Heart right ventricle (tissue), 16 donors: ENCODE data around the gene OTUD7B. TPM values are rescaled to one million over a fixed set of nuclear protein-coding genes. Genes with fewer than 3 reads are reported as not detected.

Source experiments
- ATAC-seq, 8 donors: fragments of 200-7000 bp; cut with Tn5 transposase; one replicate each; pipeline ENCODE4 v1.9.1; 2020; ENCODE audit warnings: mild to moderate bottlenecking in 8 of 8, moderate library complexity in 8 of 8, moderate number of reproducible peaks in 1 of 8
- DNase-seq, 2 donors: peaks; one replicate each; pipeline ENCODE4 v3.0.0-alpha.2; 2020
- H3K27ac ChIP-seq, 10 donors: fragments of 200-600 bp; sonication (generic) in 2 of 10; one replicate each; pipeline versions ENCODE4 v1.5.0 to v1.8.0; 2020 to 2022; ENCODE audit warnings: mild to moderate bottlenecking in 3 of 10
- H3K27me3 ChIP-seq, 7 donors: fragments of 200-600 bp; one replicate each; pipeline ENCODE4 v1.8.0; 2021 to 2022; ENCODE audit warnings: mild to moderate bottlenecking in 2 of 7
- H3K36me3 ChIP-seq, 9 donors: fragments of 200-600 bp; sonication (generic) in 1 of 9; one replicate each; pipeline versions ENCODE4 v1.5.0 to v1.8.0; 2020 to 2022; ENCODE audit warnings: mild to moderate bottlenecking in 2 of 9
- H3K4me1 ChIP-seq, 9 donors: fragments of 200-600 bp; sonication (generic) in 1 of 9; one replicate each; pipeline versions ENCODE4 v1.5.0 to v1.8.0; 2020 to 2022; ENCODE audit warnings: mild to moderate bottlenecking in 4 of 9
- H3K4me3 ChIP-seq, 10 donors: fragments of 200-600 bp; sonication (generic) in 2 of 10; one replicate each; pipeline versions ENCODE4 v1.5.0 to v1.8.0; 2020 to 2022; ENCODE audit warnings: mild to moderate bottlenecking in 7 of 10, moderate library complexity in 2 of 10
- H3K9me3 ChIP-seq, 11 donors: fragments of 200-600 bp in 10 of 11; sonication (generic) in 2 of 11; one replicate each; pipeline versions ENCODE4 v1.5.0 to v1.8.0; 2013 to 2022; ENCODE audit warnings: mild to moderate bottlenecking in 2 of 11, control low read depth in 1 of 11, moderate library complexity in 1 of 11
- WGBS, 2 donors: extraction: QIAGEN DNeasy Blood & Tissue Kit; methylation state at CpG; one replicate each; pipeline ENCODE4 v1.1.7; 2013; ENCODE audit warnings: inconsistent platforms in 1 of 2; 5-methylcytosine and 5-hydroxymethylcytosine counted together
- intact Hi-C, 10 donors: fragments of 100-400 bp; cut with DNase I; formaldehyde crosslinking; loops; one replicate each; pipeline versions ENCODE4 v1.11.1 to v1.14.2; 2022
- polyA plus RNA-seq, 2 donors: library from polyadenylated mRNA; stranded (reverse); fragments of 200-250 nt; gene quantifications; one replicate each; pipeline ENCODE4 v1.2.3, GENCODE V29; 2013
- total RNA-seq, 10 donors: library from RNA; stranded (reverse); fragmentation: NEBNext Ultra II Directional in 3 of 10; extraction: Animal tissue kit (Norgen Biotek cat#: 25700) in 3 of 10; gene quantifications; one replicate each; pipeline versions ENCODE4 v1.2.1 to v1.2.4, GENCODE V29; 2021 to 2023
- TF ChIP-seq, protein P1 (sequence below), 9 donors: fragments of 200-600 bp; sonication (generic) in 2 of 9; IDR thresholded peaks; one replicate each; pipeline versions ENCODE4 v1.5.0 to v1.8.0; 2021 to 2022; ENCODE audit warnings: antibody characterized with exemption in 9 of 9, mild to moderate bottlenecking in 5 of 9, moderate library complexity in 1 of 9
- donor health status: Arrhythmogenic right ventricular cardiomyopathy.
- donor health status: ischemic (EF 13 %, LVEDD 7.1; RV severe dilation, severe dysfunction).
- donor health status: healthy with polysubstance abuse.
- donor health status: DM: no; HTN: yes; CAD: no.
- donor health status: DM: no; HTN: no; CAD: no.
- donor health status: ischemic (EF 25% LVEDD 6.9; RV normal size, moderate dysfunction).
- donor health status: ischemic (EF 25% LVEDD 5.7; RV mildly dilated, moderate dysfunction).
- donor health status: healthy.
- donor health status: DM: yes; HTN: yes; CAD: no.
- donor health status: Ischemic cardiomyopathy.
- donor health status: ischemic (EF 35%, LVEDD 5.7; RV mildly dilated, moderate dysfunction).
- donor health status: nonischemic (EF 11% LVEDD 7.7; RV severe dilation, severe dysfunction).
- donor health status: DM: yes; HTN: yes; CAD: no.
- donor health status: PGD.
- donor health status: ischemic (EF 29% LVEDD 5.4; RV normal size, mild dysfunction).
- donor health status: nonischemic (EF 23%, LVEDD 6.1; RV moderate dilation, normal function).

OTUD7B gene
- total and polyA plus RNA-seq, 12 donors: 3.1 to 34.4 (median 28.1) TPM

DNA sequence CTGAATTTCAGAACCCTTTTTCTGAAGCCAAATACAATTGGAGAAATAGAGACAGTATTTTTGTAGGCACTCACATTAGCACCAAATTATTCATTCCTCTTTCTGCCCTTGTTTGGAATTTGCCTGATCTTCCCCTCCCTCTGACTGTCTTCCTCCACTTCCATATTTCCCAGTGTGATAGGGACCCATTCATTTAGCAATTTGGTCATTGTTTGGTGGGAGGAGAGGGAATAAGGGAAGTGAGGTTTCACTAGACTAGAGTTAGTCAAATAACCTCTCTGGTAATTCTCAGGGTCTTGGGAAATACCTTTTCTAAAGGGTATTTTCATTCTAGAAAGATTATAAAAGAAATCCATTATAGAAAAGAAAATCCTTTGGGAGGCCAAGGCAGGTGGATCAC is 42.9 kb downstream of the OTUD7B start:
- intact Hi-C loops: loop anchor here in 2 of 10 donors (5.0 to 10.0 kb wide), 2 partner anchors 197 to 215 kb away; no protein-coding TSS in a partner anchor
- TF ChIP-seq, protein P1, sequence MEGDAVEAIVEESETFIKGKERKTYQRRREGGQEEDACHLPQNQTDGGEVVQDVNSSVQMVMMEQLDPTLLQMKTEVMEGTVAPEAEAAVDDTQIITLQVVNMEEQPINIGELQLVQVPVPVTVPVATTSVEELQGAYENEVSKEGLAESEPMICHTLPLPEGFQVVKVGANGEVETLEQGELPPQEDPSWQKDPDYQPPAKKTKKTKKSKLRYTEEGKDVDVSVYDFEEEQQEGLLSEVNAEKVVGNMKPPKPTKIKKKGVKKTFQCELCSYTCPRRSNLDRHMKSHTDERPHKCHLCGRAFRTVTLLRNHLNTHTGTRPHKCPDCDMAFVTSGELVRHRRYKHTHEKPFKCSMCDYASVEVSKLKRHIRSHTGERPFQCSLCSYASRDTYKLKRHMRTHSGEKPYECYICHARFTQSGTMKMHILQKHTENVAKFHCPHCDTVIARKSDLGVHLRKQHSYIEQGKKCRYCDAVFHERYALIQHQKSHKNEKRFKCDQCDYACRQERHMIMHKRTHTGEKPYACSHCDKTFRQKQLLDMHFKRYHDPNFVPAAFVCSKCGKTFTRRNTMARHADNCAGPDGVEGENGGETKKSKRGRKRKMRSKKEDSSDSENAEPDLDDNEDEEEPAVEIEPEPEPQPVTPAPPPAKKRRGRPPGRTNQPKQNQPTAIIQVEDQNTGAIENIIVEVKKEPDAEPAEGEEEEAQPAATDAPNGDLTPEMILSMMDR (IDR thresholded peaks at IDR 0.05): no peak
- ATAC-seq: no peak

GRCh38 chr1:149967041-149967440 is 43.5 kb downstream of the OTUD7B start:
- no peak for ATAC-seq
- Histone ChIP-seq H3K27ac (no peak overlapping the region), H3K4me1 (peaks cover 0 to 24% (median 7%) of the 10 kb centered on the region in 9 donors), H3K4me3 (no peak overlapping the region), H3K36me3 (peaks cover 0 to 94% (median 37%) of the 10 kb centered on the region in 9 donors), H3K9me3 (no peaks in the 10 kb centered on the region), H3K27me3 (peaks cover 0 to 27% (median 0%) of the 10 kb centered on the region in 7 donors)
- TF ChIP-seq, protein P1 (IDR thresholded peaks at IDR 0.05): no peak
- no peak for DNase-seq
- WGBS, 2 donors: 80 to 88% methylated on average over 3 of the region's 3 CpGs
- intact Hi-C loops: loop anchor here in 2 of 10 donors (5.0 to 10.0 kb wide), 2 partner anchors 198 to 215 kb away; no protein-coding TSS in a partner anchor

More for the DNA sequence above, 42.9 kb downstream of the OTUD7B start:
- DNase-seq: no peak
- Histone ChIP-seq H3K4me3 (no peak overlapping the region), H3K9me3 (no peaks in the 10 kb centered on the region), H3K27me3 (peaks cover 0 to 30% (median 0%) of the 10 kb centered on the region in 7 donors), H3K36me3 (peaks cover 0 to 100% (median 43%) of the 10 kb centered on the region in 9 donors), H3K4me1 (peaks cover 0 to 17% (median 6%) of the 10 kb centered on the region in 9 donors), H3K27ac (no peak overlapping the region)

DNA sequence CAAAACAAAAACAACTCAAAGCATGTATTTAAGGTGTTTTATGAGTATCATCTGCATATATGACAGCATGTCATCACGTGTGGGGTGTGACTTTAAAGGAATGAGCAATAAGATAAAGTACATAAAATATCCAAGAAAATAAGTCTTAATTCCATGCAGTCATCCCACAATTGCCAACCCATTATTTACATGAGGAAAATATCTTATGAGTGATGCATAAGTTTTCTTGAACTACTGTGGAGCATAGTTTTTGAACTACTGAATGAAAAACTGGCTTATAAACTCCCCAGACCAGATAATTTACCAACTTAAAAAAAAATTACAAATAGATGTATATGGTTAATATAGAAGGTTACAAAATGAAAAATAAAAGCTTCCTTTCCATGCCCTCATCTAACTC is 44.1 kb downstream of the OTUD7B start:
- TF ChIP-seq, protein P1 (IDR thresholded peaks at IDR 0.05): no peak
- H3K36me3 ChIP-seq: peaks cover 0 to 89% (median 31%) of the 10 kb centered on the region in 9 donors
- peaks cover 0 to 27% (median 0%) of the 10 kb centered on the region in 7 donors for H3K27me3 ChIP-seq
- DNase-seq (no peak), ATAC-seq (no peak)
- no peaks in the 10 kb centered on the region for H3K9me3 ChIP-seq
- H3K27ac ChIP-seq: no peak overlapping the region
- intact Hi-C loops: loop anchor here in 2 of 10 donors (5.0 to 10.0 kb wide), 2 partner anchors 198 to 216 kb away; no protein-coding TSS in a partner anchor
- WGBS, 2 donors: 72 to 79% methylated on average over 1 of the region's 1 CpG
- H3K4me1 ChIP-seq: peaks cover 0 to 26% (median 11%) of the 10 kb centered on the region in 9 donors
- no peak overlapping the region for H3K4me3 ChIP-seq

GRCh38 chr1:149965440-149965839 is 45.1 kb downstream of the OTUD7B start:
- no peak overlapping the region for H3K27ac ChIP-seq
- no peak for ATAC-seq
- peaks cover 0 to 20% (median 0%) of the 10 kb centered on the region in 7 donors for H3K27me3 ChIP-seq
- 91 to 96% methylated on average over 3 of the region's 3 CpGs for WGBS, 2 donors
- peaks cover 0 to 26% (median 11%) of the 10 kb centered on the region in 9 donors for H3K4me1 ChIP-seq
- TF ChIP-seq, protein P1 (IDR thresholded peaks at IDR 0.05): no peak
- H3K36me3 ChIP-seq: peaks cover 0 to 89% (median 23%) of the 10 kb centered on the region in 9 donors
- intact Hi-C loops: loop anchor here in 3 of 10 donors (2.0 to 10.0 kb wide), 3 partner anchors 31 to 217 kb away; no protein-coding TSS in a partner anchor
- no peak for DNase-seq
- no peak overlapping the region for H3K4me3 ChIP-seq
- H3K9me3 ChIP-seq: no peaks in the 10 kb centered on the region
